ENCODE measurements around the gene GPRC5A.

Gene GPRC5A

GRCh38 chr12:12945591-12945990, 54.2 kb downstream of the GPRC5A start:
- no peak for DNase-seq

DNA sequence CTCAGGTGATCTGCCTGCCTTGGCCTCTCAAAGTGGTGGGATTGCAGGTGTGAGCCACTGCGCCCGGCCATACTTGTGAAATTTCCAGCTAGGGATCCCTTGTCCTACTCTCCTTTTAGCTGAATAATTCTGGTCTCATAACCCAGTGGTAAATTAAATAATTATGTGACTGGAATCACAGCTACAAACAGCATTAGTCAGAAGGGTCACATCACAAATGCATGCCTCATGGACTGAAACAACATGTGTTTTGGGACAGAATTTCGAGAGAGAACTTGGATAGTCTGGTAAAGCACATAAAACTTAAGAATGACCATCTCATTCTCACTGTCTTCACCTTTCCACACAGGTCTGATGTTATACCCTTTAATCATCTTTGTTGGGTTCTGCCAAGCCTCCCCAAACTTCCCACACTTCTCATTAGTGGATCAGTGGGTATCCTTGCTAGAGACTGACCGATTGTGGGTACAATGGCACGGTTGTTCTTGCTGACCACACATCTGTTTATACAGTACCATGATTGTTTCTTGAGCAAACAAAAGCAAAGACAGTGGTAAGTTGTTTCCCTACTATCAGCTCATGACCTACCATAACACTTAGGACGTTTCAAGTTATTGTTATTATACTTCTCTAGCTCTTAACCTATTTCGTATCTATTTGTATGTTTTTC, 55.5 kb downstream of the GPRC5A start:
- DNase-seq: no peak

GRCh38 chr12:12947902-12948301, 56.5 kb downstream of the GPRC5A start:
- DNase-seq: no peak

DNA sequence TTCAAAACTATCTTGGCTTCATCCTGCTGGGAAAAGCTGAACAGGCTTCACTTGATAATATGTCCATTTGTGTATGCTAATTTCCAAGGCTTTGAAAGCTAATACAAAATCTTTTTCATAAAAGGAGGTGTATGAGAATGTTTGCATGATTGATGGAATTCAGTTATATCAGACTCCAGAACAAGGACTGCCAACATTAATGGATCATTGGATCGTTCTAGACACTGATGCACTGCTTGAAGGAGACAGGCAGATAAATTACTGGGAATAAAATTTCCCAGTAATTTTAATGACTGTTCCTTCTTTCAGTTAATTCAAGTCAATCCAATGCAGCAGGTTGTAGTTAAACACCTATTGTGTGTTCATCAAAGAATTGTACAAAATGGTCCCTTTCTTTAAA, 60.1 kb downstream of the GPRC5A start:
- DNase-seq: no peak

DNA sequence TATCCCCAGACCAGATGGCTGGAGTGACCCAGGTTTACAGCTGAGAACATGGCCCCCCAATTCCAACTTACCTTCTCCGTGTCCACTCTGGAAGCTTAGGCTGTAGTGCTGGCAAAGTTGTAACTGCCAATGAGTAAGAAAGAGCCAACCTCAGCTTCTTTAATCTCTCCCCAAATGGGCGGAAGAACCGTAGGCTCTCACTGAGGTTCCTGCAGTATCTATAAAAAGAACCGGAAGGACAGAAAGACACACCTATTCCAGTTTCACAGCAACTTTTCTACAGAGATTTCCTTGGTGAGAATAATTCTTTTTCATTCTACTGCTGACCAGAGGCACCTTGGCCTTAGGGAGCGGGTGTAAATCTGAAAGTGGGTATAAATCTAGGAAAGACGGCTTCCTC, 60.7 kb downstream of the GPRC5A start, which contains the start of gene GPRC5D:
Gene GPRC5D (minus strand): TSS at position 135 of the 400 bp plus-strand sequence. CDS start 1,786 bp downstream, outside the sequence.
- DNase-seq: no peak

- DNase-seq: no peak
Observed at GRCh38 chr12:12954356-12954755, 63.0 kb downstream of the GPRC5A start.

DNA sequence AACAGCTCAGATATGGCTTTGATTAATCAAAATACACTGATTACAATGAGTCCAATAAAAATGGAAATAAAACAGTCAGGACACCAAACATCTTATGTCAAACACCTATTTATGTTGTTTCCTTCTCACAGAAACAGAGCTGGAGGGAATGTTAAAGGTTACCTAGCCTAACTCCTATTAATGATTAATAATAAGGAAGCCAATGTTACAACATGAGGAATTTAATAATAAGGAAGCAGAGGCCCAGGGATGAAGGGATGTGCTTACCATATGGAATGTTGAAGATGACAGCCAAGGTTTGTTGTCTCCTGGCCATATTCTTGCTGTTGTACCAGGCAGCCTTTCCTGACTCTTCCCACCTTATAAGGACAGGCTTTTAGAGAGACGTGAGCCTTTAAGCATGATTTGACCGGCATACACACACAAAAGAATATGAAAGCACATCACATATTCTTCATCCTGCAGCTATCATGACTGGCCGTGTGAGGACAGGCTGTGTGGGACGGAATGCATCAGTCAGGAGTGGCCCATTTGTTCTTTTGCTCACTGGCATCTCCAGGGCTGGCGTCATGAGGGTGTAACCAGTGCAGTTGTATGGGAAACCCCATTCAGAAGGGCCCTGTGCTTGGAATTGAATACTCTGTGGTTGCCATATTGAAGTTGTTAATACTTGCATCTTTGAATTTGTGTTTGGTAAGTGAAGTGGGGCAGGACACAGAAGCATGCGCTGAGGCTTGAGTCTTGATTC, 63.7 kb downstream of the GPRC5A start:
- no peak for DNase-seq

GRCh38 chr12:12958886-12959285, 67.5 kb downstream of the GPRC5A start:
- no peak for DNase-seq

DNA sequence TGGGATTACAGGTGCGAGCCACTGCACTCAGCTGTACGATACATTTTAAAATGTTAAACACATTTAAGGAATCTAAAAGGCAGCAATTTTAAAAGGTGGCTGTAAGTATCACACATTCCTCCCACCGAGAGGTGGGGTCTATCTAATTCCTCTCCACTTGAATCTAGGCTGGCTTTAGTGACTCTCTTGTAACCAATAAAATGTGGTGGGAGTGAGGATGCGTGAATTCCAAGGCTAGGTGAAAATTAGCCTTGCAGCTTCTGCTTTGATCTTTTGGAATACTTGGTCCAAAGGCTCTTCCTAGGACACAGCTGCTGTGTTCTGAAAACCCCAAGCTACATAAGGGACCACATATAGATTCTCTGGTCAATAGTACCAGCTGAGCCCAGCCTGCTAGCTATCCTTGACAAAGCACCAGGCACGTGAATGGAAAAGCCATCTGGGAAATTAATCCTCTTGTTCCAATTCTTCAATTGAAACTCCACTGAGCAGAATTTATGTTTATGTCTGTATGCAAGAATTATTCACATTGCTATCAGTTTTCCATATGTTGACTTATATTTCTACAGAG, 69.4 kb downstream of the GPRC5A start:
- DNase-seq: no peak

GRCh38 chr12:12964255-12964654, 72.9 kb downstream of the GPRC5A start:
- DNase-seq: no peak

DNA sequence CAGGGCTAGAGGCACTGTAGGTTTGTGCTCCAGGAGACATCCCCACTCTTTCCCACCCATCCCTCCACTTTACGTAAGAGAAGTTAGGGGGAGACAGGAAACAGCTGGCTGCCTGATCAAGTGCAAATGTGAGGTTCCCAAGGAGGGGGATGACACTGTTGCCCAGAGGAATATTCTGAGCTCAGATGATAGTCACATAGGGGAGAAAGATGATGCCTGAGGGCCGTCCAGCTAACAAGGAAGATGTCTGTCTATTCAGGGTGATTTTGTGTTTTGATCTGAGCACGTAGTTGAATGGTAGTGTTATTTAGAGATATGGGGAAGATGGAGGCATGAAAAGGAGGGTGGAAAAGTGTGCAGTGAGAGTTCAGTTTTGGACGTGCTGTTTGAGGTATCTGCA, 74.5 kb downstream of the GPRC5A start:
- no peak for DNase-seq

Measured in CD4-positive, alpha-beta T cell treated with Interleukin-10 for 1 hour (primary cell).